Kidney glomerular epithelial cell (primary cell): Measurements from ENCODE around the gene HERC2.
"Not testable (repeated sequence)": the region's sequence is repeated elsewhere in the genome, so short reads cannot be mapped to it uniquely, and the experiment has no call there.

Experiments used
- DNase-seq: peaks from one replicate; lab custom pipeline; 2025; lab: John Stamatoyannopoulos, UW

The HERC2 gene

DNA sequence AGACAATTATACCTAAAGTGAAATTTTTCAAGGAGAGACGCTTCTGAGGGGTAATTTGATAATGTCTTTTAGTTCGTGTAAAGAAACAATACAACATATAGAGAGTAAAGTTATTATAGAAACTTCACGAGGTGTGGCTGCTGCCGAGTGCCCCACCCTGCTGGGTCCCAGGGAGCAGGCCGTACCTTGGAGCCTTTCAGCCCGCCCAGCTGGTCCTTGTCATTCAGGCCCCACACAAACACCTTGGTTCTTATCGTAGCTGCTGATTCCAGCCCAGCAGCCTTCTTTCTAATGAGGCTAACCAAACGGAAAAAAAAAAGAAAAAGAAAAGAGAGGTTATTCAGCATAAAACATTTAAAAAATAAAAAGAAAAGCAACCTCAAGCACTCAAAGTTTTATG is 139.8 kb downstream of the HERC2 start:
- DNase-seq, result no peak

DNA sequence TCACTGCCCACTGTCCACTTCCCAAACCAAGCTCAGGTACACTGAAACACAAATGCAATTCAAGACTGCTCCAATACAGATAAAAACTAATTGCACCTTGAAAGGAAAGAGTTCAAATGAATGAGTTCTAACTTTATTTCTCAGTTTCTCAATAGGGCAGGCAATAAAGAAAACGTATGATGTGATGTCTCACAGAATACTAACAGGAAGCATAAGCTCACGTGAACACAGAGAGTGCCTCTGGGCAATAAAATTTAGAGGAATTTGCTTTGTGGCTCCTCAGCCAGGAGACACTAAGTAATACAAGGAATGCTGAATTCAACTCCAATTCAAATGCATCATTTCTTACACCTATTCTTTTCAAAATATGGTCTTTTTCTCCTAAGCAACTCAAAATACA is 140.6 kb downstream of the HERC2 start:
- no peak for DNase-seq

DNA sequence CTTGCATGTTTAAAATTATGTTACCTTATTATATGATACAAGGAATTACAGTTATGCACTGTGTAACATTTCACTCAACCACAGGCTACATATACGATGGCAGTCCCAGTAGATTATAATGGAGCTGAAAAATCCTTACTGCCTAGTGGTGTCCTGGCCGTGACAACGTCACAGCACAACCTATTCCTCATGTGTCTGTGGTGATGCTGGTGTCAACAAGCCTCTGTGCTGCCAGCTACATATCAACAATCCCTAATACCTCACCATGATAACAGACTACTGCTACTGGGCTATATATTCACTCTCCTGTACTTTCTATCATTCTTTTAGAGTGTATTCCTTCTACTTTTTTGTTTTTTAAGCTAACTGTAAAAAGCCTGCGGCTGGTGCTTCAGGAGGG is 142.7 kb downstream of the HERC2 start:
- DNase-seq, result no peak

DNA sequence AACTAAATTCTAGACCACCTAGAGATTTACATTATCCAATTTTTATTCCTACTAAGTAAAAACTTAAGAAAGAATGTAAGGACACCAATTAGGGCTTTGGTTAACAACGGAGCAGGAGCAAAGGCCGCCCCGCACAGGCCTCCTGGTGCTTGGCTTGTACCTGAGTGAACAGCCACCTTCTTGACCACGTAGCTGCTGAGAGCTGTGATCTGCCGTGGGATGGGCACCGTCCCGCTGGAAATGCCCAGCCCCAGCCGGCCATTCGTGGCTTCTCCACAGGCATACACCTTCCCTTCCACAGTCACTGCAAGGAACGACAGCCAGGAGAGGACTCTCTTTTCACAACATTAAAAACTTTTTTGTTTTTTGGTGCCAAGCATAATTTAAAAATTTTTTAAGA is 143.3 kb downstream of the HERC2 start:
- no peak for DNase-seq

DNA sequence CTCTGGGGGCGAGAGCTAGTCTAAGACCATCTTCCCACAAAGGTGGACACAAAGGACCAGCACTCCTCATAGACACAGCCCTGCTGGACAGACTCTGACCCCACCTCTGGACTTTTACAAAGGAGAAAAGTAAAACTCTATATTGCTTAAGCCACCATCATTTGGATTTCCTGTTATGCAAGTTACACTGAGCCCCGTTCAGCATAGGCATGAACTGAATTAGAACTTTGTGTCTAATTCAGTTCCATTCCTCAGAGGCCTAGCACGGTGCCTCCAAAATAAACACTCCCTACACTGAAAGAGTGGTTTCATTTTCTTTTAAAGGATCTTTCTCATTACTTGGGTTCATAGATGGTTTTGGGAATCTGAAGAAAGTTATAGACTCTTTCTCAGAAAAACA is 143.7 kb downstream of the HERC2 start:
- DNase-seq, result no peak

DNA sequence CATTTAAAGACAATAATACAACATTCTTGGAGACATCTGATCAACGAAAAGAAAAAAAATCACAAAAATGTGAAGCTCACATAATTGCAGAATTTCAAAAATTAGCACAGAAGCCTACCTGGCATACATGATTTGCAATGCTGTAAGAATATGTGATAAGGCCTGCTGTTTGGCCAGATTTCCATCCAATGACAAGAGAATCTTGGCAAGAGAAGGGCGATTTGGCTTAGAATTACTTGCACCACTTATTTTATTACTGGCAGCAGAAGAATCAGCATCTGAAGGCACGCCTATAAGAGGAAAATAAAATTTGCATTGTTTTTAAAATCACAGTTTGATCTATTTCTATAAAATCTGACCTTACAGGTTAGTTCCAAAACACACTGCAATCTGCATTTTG is 152.6 kb downstream of the HERC2 start:
- DNase-seq, result no peak

DNA sequence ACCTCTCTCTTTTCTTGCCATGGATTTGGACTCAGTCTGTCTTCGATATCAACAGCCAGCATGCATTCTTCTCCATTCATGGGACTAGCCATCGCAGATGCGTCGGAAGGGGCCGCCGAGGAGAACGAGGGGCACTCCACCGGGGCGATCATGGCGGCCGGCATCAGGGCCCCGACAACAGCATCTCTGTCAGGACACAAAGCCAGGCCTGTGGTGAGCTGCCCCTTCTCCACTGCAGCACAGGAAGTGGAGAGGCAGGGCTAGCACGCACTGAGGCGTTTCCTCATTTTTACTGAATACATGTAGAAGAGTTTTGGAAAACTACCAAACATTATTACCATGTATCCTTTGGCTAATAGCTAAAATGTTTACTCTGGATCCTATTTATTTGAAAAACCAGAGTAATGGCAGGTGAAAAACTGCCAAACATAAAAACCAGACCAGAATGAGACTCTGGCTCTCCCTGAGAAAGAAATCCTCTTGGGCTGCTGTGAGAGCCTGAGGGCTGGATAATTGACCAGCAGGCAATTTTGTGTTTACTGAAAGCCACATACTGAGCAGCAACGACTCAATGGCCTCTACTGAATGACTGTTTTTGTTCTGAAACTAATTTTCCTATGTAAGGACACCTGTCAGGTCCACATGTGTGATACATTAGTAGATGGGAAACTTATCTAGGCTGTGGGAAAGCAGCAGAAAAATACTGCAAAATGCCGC is 153.4 kb downstream of the HERC2 start:
- not testable (repeated sequence) for DNase-seq

DNA sequence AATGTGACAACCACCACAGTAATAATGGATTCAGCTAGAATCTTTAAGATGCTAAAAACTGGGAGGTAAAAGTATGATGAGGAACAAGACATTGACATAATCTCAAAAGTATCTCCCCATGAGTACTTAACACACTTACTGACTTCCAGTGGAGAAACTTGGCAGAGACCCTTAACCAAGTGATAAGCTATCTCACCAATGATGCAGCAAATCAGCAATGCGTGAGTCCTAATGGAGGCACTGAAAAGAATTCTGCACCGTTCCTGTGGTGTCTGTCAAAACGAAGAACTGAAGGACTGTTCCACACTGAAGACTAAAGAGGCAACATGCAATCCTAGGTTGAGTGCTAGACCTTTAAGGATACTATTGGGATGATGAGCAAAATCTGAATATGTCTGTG is 154.9 kb downstream of the HERC2 start:
- no peak for DNase-seq

DNA sequence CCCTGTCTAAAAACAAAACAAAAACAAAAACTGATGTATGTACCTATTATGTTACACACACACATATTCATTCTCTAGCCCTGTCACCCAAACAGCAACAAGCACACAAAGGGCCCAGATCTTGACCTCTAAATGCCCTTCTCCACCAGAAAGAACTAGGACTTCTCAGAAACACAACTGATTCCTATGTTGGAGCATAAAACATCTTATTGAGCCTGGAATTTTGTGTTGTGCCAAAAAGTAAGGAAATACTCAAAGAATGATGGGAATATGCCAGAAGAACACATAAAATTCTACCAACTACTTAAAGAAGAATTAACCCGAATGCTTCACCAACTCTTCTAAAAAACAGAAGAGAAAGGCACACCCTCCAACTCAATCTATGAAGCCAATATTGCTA is 156.2 kb downstream of the HERC2 start:
- DNase-seq, result no peak

DNA sequence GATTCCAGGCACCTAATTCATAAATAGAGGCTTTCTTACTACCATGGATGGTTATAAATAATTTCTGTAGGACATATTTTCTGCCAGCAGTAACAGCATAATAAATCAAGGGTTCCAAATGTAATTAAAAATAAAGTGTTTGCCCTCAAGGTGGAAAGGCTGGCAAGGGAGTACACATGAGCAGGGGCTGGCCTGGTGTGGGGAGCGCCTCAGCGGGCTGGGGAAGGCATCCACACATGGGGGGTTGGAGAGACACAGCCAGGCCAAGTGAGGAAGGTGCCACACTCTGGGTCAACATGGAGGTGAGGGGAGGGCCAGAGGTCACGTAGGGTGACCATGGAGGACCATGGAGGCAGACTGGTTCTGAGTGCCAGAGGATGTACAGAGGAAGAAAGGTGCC is 157.1 kb downstream of the HERC2 start:
- DNase-seq, result no peak

DNA sequence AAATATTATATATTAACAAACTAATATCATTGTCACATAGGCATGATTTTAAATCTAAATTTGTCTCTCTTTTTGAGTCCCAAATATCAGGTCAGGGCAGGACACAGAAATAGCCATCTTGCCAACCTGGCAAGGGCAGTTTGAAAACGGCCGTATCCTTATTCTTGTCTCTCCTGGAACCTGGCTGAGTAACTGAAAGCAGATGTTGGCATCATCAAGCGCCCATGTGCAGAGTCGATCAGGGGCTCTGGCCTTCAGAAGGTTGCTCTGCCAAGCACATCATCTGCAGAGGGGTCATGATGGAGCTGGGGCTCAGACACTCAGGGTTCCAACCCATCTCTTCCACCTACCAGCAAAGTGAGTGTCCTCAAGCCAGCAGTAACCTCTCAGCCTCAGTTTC is 167.7 kb downstream of the HERC2 start:
- DNase-seq, result no peak

DNA sequence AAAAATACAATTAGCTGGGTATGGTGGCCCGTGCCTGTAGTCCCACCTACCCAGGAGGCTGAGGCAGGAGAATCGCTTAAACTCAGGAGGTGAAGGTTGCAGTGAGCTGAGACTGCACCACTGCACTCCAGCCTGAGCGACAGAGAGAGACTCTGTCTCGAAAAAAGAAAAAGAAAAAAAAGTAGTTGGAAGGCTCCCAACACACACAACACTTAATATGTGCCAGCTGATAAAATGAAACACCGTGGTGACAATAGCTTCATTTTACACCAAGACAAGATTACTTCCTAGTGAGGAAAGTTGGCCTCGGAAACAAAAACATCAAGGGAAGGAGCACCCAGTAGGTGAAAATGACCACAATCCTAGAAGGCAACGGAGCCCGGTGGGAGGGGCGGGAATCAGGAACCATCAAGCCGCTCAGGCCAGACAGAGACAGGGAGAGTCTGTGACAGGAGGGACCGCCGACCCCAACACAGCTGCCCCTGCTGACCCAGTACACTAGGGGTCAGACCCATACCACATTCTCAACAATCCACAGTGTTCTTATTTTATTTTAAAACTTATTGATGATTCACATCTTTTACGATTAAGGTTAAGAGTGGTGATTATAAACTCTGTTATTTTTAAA is 168.4 kb downstream of the HERC2 start:
- DNase-seq, result no peak

DNA sequence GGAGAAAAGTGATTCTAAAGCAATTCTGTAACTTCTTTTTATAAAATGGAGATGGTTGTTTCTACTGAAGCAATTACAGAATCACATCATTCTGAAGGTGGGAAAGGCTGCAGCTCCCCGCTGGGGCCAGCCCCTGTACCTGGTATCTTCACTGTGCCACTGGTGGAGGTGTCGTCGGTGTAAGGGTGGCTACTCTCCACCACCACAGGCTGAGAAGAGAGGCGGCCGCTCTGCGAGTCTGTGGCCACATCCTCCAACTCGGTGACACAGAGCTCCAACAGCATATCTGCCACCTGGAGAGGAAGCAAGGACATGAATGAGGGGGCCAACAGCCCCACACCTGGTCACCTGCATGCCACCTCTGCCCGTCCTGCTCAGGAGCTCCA is 169.4 kb downstream of the HERC2 start:
- DNase-seq, result not testable (repeated sequence)

DNA sequence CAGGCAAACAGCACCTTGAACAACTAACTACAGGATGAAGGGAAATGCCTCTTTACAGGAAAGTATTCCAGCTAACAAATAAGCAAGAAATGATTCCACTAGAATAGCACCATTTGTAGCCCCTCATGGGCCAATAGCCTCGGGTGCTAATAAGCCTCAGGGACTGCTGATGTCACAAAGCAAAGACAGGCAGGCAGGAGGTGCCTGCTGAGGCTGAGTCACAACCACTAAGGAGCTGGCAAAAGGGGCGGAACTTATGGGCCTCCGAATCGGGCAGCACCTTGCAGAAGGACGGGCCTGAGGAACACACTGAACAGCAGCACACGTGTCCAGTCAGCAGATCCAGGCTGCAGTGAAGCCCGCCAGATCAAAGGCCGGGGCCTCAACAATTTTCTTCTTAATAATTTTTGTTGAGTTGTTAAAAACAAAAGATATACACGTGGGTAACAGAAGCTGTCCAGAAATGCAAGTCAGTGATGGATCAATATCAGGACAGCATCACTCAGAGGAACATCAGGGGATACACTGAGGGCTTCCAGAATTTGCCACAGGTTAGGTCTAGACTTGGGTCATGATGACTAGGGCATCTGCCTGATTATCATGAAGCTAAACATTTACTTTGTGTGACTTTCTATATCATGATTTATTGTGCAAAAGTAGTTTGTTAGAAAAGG is 170.0 kb downstream of the HERC2 start:
- DNase-seq, result not testable (repeated sequence)

DNA sequence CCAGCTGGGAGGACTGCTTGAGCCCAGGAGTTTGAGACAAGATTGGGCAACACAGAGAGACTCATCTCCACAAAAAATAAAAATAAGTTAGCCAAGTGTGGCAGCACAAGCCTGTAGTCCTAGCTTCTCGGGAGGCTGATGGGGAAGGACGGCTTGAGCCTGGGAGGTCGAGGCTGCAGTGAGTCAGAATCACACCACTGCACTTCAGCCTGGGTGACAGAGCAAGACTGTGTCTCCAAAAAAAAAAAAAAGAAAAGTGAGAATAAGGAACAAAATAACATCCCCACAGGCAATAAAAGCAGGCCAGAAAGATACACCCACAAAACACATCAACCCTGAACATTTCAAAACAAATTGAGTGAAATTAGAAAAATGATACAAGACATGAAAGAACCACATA is 174.2 kb downstream of the HERC2 start:
- DNase-seq, result no peak

DNA sequence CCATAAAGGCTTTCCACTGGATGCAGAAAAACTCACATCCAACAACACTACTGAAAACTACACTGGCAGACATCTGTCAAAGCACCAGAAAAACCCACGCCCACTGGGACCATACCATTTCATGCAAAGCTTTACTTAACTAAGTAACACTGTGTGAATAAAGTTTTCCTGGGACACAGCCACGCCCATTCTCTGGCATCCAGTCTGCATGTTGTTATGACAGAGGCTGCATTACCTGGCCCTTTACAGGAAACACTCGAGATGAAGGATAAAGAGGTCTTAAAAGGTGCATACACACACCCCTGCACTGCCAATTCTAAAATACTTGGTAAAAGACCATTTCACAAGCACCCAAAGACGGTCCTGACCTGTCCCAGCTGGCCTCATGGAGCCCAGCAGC is 176.6 kb downstream of the HERC2 start:
- DNase-seq, result not testable (repeated sequence)

DNA sequence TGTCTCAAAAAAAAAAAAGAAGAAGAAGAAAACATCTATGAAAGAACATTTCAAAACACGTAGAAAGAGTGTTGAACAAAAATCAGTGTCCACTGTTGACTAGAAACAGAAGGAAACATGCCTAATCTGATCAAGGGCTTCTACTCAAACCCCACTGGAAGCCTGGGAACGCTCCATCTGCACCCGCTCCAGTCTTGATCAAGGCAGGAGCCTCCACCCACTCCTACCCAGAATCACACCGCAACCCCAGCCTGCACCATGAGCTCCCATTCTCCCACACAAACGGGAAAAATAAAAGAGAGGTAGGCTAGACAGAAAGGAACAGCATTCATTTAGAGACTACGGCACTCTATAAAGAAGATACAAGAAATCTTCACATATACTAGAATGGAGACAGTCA is 181.9 kb downstream of the HERC2 start:
- DNase-seq, result no peak

DNA sequence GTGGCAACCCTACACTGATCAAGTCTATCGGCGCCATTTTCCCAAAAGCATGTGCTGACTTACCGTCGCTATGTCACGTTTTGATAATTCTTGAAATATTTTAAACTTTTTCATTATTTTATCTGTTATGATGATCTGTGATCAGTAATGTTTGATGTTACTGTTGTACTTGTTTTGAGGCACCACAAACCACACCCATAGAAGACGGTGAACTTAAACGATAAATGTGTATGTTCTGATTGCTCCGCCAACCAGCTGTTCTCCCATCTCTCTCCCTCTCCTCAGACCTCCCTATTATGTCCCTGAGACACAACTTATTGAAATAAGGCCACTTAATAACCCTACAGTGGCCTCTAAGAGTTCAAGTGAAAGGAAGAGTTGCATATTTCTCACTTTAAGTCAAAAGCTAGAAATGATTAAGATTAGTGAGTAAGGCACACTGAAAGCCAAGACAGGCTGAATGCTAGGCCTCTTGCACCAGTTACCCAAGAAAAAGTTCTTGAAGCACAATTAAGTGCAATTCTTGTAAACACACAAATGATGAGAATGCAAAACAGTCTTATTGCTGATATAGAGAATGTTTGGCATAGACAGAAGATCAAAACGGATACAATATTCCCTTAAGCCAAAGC is 184.5 kb downstream of the HERC2 start:
- not testable (repeated sequence) for DNase-seq

DNA sequence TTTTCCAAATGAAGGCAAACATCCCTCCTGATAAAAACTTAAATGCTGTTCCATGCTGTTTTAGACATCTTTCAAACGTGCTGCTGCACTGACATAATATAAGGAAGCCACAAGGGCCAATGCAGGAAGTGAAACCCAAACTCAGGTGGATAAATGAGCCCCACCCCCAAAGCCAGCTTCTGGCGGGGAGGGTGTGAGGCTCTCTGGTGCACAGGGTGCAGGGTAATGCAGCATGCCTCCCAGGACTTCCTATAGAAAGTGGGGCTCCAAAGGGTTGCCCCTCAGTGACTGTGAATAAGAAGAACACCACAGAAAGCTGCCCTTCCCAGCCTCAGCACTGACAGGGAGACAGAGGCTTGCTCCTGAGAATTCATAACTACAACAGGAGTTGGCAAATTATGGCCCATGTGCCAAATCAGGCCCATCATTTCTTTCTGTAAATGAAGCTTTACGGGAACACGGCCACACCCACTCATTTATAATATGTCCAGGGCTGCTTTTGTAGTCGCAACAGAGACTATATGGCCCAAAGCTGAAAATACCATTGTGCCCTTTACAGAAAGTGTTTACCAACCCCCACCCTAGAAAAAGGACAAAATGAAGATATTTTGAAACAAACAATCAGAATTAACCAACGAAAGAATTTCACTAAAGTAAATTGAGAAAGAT is 185.6 kb downstream of the HERC2 start:
- not testable (repeated sequence) for DNase-seq

DNA sequence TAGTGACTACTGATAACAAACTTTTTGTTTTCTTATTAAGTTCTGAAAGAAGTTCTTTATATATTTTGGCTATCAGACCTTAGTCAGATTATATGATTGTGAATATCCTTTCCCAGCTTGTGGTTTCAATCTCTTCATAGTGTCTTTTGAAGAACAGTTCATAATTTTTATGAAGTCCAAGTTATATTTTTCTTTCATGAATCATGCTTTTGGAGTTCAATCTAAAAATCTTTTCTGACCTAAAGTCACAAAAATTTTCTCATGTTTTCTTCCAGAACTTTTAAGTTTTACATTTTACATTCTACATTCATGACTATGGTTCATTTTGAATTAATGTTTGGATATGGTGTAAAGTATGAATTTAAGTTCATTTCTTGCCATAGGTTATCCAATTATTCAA is 188.7 kb downstream of the HERC2 start:
- no peak for DNase-seq

DNA sequence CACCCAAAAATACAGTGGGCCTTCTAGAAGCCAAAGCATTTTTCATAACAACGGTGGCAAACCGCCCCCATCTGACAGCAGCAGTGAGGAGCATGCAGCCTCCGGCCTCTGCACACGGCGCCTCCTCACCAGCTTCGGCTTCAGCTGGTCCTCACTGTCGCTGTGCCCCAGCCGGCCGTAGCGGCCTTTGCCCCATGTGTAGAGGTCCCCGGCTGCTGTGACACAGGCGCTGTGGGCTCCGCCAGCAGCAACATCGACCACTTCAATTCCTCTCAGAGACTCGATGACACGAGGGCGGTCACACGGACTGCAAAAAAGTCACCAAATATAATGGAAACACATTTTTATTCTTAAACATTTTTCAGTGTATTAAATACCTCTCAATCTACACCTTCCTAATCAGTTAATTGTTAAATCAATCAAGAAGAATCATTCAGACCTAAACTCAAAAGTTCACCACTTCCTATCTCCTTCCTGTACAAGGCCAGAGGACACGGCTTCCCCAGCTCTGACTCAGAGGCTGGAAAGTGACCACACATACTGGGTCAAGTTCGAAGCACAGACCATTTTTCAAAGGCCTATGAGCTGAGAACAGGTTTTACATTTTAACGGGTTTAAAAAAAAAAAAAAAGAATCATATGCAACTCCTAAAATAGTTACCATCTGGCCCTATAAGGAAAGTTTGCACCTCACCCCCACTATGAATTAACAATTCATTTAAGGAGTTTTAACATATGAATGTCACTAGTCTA is 189.3 kb downstream of the HERC2 start:
- DNase-seq, result no peak

DNA sequence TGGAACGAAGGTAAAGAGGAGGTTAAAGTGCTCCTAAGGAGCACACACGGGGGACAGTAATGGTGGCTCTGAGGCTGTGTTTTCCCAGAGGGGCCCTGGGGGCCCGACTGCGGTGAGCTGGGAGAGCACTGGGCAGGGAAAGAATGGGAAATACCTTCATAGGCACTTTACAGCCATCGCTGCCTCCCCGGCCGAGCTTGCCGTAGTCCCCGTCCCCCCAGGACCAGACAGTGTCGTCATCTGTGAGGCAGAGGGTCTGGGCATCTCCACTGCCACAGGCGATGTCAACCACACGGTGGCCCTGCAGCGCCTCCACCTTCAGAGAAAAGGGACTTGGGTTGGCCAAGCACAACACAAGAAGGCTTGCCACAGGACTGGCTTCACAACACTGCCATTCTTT is 190.0 kb downstream of the HERC2 start:
- no peak for DNase-seq
